Ishikawa (cell line): Measurements from ENCODE around the gene CCDC7.

Source experiments
- CEBPB ChIP-seq: IDR thresholded peaks from 2 replicates; pipeline ENCODE4 v1.6.1; 2012
- CREB1 ChIP-seq: IDR thresholded peaks from 2 replicates; pipeline ENCODE4 v1.6.1; 2012; ENCODE audit warnings: low read depth
- EGR1 ChIP-seq: IDR thresholded peaks from 2 replicates; pipeline ENCODE4 v1.6.1; 2012
- EP300 ChIP-seq: IDR thresholded peaks from 2 replicates; pipeline ENCODE4 v1.6.1; 2012; ENCODE audit warnings: borderline replicate concordance
- FOXM1 ChIP-seq: IDR thresholded peaks from 2 replicates; pipeline ENCODE4 v1.6.1; 2012; ENCODE audit warnings: low read depth, borderline replicate concordance
- MAX ChIP-seq: IDR thresholded peaks from 2 replicates; pipeline ENCODE4 v1.6.1; 2012
- NFIC ChIP-seq: IDR thresholded peaks from 2 replicates; pipeline ENCODE4 v1.6.1; 2012
- RAD21 ChIP-seq: IDR thresholded peaks from 2 replicates; pipeline ENCODE4 v1.6.1; 2012; ENCODE audit warnings: low read depth
- TAF1 ChIP-seq: IDR thresholded peaks from 2 replicates; pipeline ENCODE4 v1.6.1; 2012; ENCODE audit warnings: low read depth, mild to moderate bottlenecking
- TCF12 ChIP-seq: IDR thresholded peaks from 2 replicates; pipeline ENCODE4 v1.6.1; 2012; ENCODE audit warnings: low read depth
- TEAD4 ChIP-seq: IDR thresholded peaks from 2 replicates; pipeline ENCODE4 v1.6.1; 2012
- USF1 ChIP-seq: IDR thresholded peaks from 2 replicates; pipeline ENCODE4 v1.6.1; 2012
- YY1 ChIP-seq: IDR thresholded peaks from 2 replicates; pipeline ENCODE4 v1.6.1; 2012; ENCODE audit warnings: low read depth
- ZBTB7A ChIP-seq: IDR thresholded peaks from 2 replicates; pipeline ENCODE4 v1.6.1; 2012; ENCODE audit warnings: low read depth
- TF ChIP-seq, protein P1 (sequence below): IDR thresholded peaks from 2 replicates; pipeline ENCODE4 v1.6.1; 2012; ENCODE audit warnings: low read depth, mild to moderate bottlenecking

CCDC7 gene

GRCh38 chr10:32893434-32893833 lies 447.5 kb downstream of the CCDC7 start:
- peak; percentile 9; the same call in 1 of the 2 replicates for TF ChIP-seq RAD21
- TF ChIP-seq, protein P1, sequence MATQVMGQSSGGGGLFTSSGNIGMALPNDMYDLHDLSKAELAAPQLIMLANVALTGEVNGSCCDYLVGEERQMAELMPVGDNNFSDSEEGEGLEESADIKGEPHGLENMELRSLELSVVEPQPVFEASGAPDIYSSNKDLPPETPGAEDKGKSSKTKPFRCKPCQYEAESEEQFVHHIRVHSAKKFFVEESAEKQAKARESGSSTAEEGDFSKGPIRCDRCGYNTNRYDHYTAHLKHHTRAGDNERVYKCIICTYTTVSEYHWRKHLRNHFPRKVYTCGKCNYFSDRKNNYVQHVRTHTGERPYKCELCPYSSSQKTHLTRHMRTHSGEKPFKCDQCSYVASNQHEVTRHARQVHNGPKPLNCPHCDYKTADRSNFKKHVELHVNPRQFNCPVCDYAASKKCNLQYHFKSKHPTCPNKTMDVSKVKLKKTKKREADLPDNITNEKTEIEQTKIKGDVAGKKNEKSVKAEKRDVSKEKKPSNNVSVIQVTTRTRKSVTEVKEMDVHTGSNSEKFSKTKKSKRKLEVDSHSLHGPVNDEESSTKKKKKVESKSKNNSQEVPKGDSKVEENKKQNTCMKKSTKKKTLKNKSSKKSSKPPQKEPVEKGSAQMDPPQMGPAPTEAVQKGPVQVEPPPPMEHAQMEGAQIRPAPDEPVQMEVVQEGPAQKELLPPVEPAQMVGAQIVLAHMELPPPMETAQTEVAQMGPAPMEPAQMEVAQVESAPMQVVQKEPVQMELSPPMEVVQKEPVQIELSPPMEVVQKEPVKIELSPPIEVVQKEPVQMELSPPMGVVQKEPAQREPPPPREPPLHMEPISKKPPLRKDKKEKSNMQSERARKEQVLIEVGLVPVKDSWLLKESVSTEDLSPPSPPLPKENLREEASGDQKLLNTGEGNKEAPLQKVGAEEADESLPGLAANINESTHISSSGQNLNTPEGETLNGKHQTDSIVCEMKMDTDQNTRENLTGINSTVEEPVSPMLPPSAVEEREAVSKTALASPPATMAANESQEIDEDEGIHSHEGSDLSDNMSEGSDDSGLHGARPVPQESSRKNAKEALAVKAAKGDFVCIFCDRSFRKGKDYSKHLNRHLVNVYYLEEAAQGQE: no peak

DNA sequence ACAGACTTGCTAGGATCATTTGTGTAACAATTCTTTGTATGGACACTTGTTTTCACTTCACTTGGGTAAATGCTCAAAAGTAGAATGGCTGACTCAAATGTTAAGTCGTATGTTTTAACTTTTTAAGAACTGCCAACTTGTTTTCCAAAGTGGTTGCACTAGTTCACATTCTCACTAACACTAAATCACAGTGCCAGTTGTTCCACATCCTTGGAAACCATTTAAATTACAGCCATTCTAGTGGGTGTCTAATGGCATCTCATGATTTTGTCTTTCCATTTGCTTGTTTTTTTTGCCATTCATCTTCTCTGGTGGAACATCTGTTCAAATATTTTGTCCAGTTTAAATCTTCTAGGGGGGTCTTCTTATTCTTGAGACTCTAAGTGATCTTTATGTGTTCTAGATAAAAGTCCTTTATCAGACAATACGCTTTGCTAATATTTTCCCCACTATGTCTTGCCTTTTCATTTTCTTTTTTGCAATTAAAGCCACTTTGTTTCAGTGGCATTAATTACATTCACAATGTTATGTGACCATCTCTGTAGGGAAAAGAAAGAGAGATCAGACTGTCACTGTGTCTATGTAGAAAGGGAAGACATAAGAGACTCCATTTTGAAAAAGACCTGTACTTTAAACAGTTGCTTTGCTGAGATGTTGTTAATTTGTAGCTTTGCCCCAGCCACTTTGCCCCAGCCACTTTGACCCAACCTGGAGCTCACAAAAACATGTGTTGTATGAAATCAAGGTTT lies 448.1 kb downstream of the CCDC7 start:
- TF ChIP-seq RAD21: no peak
- TF ChIP-seq USF1: no peak

DNA sequence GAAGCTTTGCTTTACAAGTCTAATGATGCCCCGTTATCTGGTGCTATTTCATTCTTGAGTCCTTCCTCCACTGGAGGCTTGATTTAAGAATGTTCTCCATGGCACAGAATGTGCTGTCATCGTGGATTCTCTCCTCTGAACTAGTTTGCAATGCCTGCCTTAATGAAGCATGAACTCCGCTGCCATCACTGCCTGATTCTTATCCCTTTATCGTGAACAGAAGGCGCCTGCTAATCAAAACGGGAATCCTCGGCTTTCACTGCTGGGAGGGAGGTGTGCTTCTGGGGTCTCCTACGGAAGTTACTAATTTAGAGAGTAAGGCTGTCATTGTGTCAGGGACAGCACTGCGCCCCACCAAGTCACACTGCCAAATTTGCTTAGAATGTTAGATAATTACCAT lies 455.9 kb downstream of the CCDC7 start:
- no peak for TF ChIP-seq EP300
- no peak for TF ChIP-seq EGR1
- no peak for TF ChIP-seq NFIC
- TF ChIP-seq RAD21: no peak
- no peak for TF ChIP-seq TAF1
- no peak for TF ChIP-seq CREB1
- no peak for TF ChIP-seq CEBPB
- TF ChIP-seq MAX: no peak
- TF ChIP-seq ZBTB7A: no peak
- no peak for TF ChIP-seq YY1
- no peak for TF ChIP-seq USF1
- TF ChIP-seq FOXM1: no peak
- no peak for TF ChIP-seq TEAD4
- TF ChIP-seq TCF12: no peak
- TF ChIP-seq, protein P1: no peak

DNA sequence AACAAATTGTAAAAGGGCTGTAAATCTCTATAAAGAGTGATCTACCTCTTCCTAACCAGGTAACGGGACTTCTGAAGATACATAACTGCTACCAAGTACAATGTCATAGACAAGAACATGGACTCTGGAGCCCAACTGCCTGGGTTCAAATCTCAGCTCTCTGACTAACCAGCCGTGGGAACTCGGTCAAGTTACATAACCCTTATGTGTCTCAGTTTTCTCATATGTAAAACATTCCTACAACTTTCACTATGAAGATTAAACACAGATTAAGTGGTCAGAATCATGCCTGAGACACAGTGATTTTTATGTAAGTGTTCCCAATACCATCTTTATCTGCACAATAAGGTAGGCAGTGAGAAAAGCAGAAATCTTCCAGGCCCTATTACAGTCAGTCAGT lies 459.5 kb downstream of the CCDC7 start:
- TF ChIP-seq USF1 (no peak), TCF12 (no peak), TAF1 (no peak), CEBPB (no peak), TEAD4 (no peak), RAD21 (no peak), EP300 (no peak), MAX (no peak), FOXM1 (no peak), ZBTB7A (no peak), YY1 (no peak), EGR1 (no peak), CREB1 (no peak), NFIC (no peak)
- TF ChIP-seq, protein P1: no peak
